Prostate gland (tissue), 2 donors: ENCODE results near the gene PPP1R14B.

Source experiments
- CTCF ChIP-seq, 4 experiments: fragments of 200-600 bp in 2 of 4; fragments of 450-650 bp in 2 of 4; sonication (generic) in 2 of 4; IDR thresholded peaks; 1 replicate in 3 of 4; 2 replicates in 1 of 4; pipeline ENCODE4 v1.5.1; 2016 to 2019; ENCODE audit warnings: antibody characterized with exemption in 4 of 4, mild to moderate bottlenecking in 2 of 4, moderate library complexity in 2 of 4
- POLR2A ChIP-seq: fragments of 450-650 bp; IDR thresholded peaks from one replicate; pipeline ENCODE4 v1.6.1; 2016; ENCODE audit warnings: antibody characterized with exemption, mild to moderate bottlenecking
- POLR2AphosphoS5 ChIP-seq: sonication (generic); formaldehyde crosslinking; IDR thresholded peaks from one replicate; pipeline ENCODE4 v1.6.1; 2017; ENCODE audit warnings: antibody characterized with exemption

- TF ChIP-seq CTCF (IDR thresholded peaks at IDR 0.05) (no peak), POLR2A (no peak), POLR2AphosphoS5 (no peak)
Observed at GRCh38 chr11:64196626-64197025, 50.1 kb downstream of the PPP1R14B start.
